ENCODE measurements around the gene MYO1H.

The MYO1H gene

GRCh38 chr12:109495012-109495411 lies 147.3 kb downstream of the MYO1H start:
- no peak for DNase-seq

- DNase-seq: no peak
Observed at GRCh38 chr12:109496306-109496705, 148.6 kb downstream of the MYO1H start.

GRCh38 chr12:109497675-109498074 lies 150.0 kb downstream of the MYO1H start:
- no peak for DNase-seq

Data from KG1 (cell line).